ENCODE results near the gene OCSTAMP. TPM values are rescaled to one million over a fixed set of nuclear protein-coding genes. Genes with fewer than 3 reads are reported as not detected.

The OCSTAMP gene
- total RNA-seq, 4 donors from 2014 or later = not detected

- TF ChIP-seq, protein P1, sequence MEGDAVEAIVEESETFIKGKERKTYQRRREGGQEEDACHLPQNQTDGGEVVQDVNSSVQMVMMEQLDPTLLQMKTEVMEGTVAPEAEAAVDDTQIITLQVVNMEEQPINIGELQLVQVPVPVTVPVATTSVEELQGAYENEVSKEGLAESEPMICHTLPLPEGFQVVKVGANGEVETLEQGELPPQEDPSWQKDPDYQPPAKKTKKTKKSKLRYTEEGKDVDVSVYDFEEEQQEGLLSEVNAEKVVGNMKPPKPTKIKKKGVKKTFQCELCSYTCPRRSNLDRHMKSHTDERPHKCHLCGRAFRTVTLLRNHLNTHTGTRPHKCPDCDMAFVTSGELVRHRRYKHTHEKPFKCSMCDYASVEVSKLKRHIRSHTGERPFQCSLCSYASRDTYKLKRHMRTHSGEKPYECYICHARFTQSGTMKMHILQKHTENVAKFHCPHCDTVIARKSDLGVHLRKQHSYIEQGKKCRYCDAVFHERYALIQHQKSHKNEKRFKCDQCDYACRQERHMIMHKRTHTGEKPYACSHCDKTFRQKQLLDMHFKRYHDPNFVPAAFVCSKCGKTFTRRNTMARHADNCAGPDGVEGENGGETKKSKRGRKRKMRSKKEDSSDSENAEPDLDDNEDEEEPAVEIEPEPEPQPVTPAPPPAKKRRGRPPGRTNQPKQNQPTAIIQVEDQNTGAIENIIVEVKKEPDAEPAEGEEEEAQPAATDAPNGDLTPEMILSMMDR (IDR thresholded peaks at IDR 0.05) = no peak
- no peak for TF ChIP-seq POLR2A (IDR thresholded peaks at IDR 0.05)
- peak in 1 of 2 donors; percentile 18 for DNase-seq (ENCODE audit: low spot score in 2 of 2)
- 84 to 90% methylated on average over 4 of the region's 4 CpGs for WGBS, 2 donors
- intact Hi-C loops (cut with DNase I; ENCODE audit: low total_unique reads) = no loop called here
- H3K4me3 ChIP-seq (ENCODE audit: low read depth, poor library complexity, severe bottlenecking) = no peak overlapping the region
Observed at GRCh38 chr20:46555370-46555956, 5.0 kb upstream of the OCSTAMP start.

DNA sequence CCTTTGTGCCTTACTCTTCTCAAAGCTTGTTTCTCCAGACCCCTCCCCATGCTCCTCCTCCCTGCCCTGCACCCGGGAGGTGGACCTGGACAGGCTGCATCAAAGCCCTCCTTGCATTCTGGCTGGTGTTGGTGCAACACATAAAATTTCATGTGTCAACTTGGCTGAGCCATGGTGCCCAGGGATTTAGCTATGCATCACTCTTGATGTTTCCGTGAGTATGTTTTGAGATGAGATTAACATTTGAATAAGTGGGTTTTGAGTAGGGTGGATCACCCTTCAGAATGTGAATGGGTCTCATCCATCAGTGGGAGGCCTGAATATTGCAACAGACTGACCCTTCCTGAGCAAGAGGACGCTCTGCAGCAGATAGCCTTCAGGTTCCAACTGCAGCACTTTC is 4.4 kb upstream of the OCSTAMP start:
- TF ChIP-seq, protein P1 (IDR thresholded peaks at IDR 0.05) = no peak
- no peak for TF ChIP-seq POLR2A (IDR thresholded peaks at IDR 0.05)
- intact Hi-C loops (cut with DNase I; ENCODE audit: low total_unique reads) = no loop called here
- WGBS, 2 donors = 52 to 66% methylated on average over 3 of the region's 3 CpGs
- H3K4me3 ChIP-seq (ENCODE audit: low read depth, poor library complexity, severe bottlenecking) = no peak overlapping the region
- peak in 1 of 2 donors; percentile 46 for DNase-seq (ENCODE audit: low spot score in 2 of 2)

GRCh38 chr20:46553926-46554325 is 3.5 kb upstream of the OCSTAMP start:
- WGBS, 2 donors = 77 to 88% methylated on average over 3 of the region's 3 CpGs
- intact Hi-C loops (cut with DNase I; ENCODE audit: low total_unique reads) = no loop called here
- no peak overlapping the region for H3K4me3 ChIP-seq (ENCODE audit: low read depth, poor library complexity, severe bottlenecking)
- TF ChIP-seq, protein P1 (IDR thresholded peaks at IDR 0.05) = no peak
- no peak for TF ChIP-seq POLR2A (IDR thresholded peaks at IDR 0.05)
- DNase-seq (ENCODE audit: low spot score in 2 of 2) = peak in 1 of 2 donors; percentile 4

- peak in 1 of 2 donors; percentile 42 for DNase-seq (ENCODE audit: low spot score in 2 of 2)
- no peak for TF ChIP-seq POLR2A (IDR thresholded peaks at IDR 0.05)
- TF ChIP-seq, protein P1 (IDR thresholded peaks at IDR 0.05) = no peak
- WGBS, 2 donors = 69 to 83% methylated on average over 4 of the region's 4 CpGs
- H3K4me3 ChIP-seq (ENCODE audit: low read depth, poor library complexity, severe bottlenecking) = no peak overlapping the region
- intact Hi-C loops (cut with DNase I; ENCODE audit: low total_unique reads) = no loop called here
Observed at GRCh38 chr20:46552460-46553420, 2.3 kb upstream of the OCSTAMP start.

- TF ChIP-seq, protein P1 (IDR thresholded peaks at IDR 0.05) = no peak
Observed at GRCh38 chr20:46551522-46552381, 1.3 kb upstream of the OCSTAMP start.

More at GRCh38 chr20:46551522-46552381, 1.3 kb upstream of the OCSTAMP start:
- intact Hi-C loops (cut with DNase I; ENCODE audit: low total_unique reads) = no loop called here
- DNase-seq (ENCODE audit: low spot score in 2 of 2) = peak in 1 of 2 donors; percentile 68
- no peak overlapping the region for H3K4me3 ChIP-seq (ENCODE audit: low read depth, poor library complexity, severe bottlenecking)
- WGBS, 2 donors = 73 to 75% methylated on average over 12 of the region's 12 CpGs
